Left lung (tissue), 10 donors: ENCODE results near the gene GPR107. TPM values are rescaled to one million over a fixed set of nuclear protein-coding genes. Genes with fewer than 3 reads are reported as not detected.

Experiments
- ATAC-seq: fragments of 200-7000 bp; cut with Tn5 transposase; one replicate; pipeline ENCODE4 v1.9.1; 2020; ENCODE audit warnings: moderate library complexity
- DNase-seq, 4 donors: peaks; one replicate each; pipeline ENCODE4 v3.0.0-alpha.2; 2013 to 2020
- H3K27ac ChIP-seq, 2 donors: fragments of 200-600 bp; sonication (generic) in 1 of 2; one replicate each; pipeline versions ENCODE4 v1.5.0 to v1.8.0; 2020 to 2021
- H3K27me3 ChIP-seq, 2 donors: fragments of 200-600 bp; sonication (generic) in 1 of 2; one replicate each; pipeline versions ENCODE4 v1.5.0 to v1.8.0; 2020 to 2021
- H3K36me3 ChIP-seq, 2 donors: fragments of 200-600 bp; sonication (generic) in 1 of 2; one replicate each; pipeline versions ENCODE4 v1.5.0 to v1.8.0; 2020 to 2021
- H3K4me1 ChIP-seq, 2 donors: fragments of 200-600 bp; one replicate each; pipeline ENCODE4 v1.8.0; 2021
- H3K4me3 ChIP-seq, 2 donors: fragments of 200-600 bp; sonication (generic) in 1 of 2; one replicate each; pipeline versions ENCODE4 v1.5.0 to v1.8.0; 2020 to 2021; ENCODE audit warnings: mild to moderate bottlenecking in 1 of 2
- H3K9me3 ChIP-seq, 2 donors: fragments of 200-600 bp; sonication (generic) in 1 of 2; one replicate each; pipeline versions ENCODE4 v1.5.0 to v1.8.0; 2020 to 2021
- CTCF ChIP-seq, 2 donors: fragments of 200-600 bp; sonication (generic) in 1 of 2; IDR thresholded peaks; one replicate each; pipeline versions ENCODE4 v1.5.0 to v1.8.0; 2021; ENCODE audit warnings: antibody characterized with exemption in 2 of 2
- intact Hi-C, 2 donors: fragments of 100-400 bp; cut with DNase I; formaldehyde crosslinking; loops; one replicate each; pipeline versions ENCODE4 v1.11.2 to v1.14.2; 2022
- polyA plus RNA-seq, 6 donors: library from polyadenylated mRNA; unstranded; fragments of 120-200 nt; gene quantifications; one replicate each; pipeline ENCODE4 v1.2.1, GENCODE V29; 2013; ENCODE audit not compliant: insufficient read length in 6 of 6
- total RNA-seq, 2 donors: library from RNA; stranded (reverse); fragmentation: NEBNext Ultra II Directional; extraction: Animal tissue kit (Norgen Biotek cat#: 25700); gene quantifications; one replicate each; pipeline ENCODE4 v1.2.1, GENCODE V29; 2021
- donor health status: DM: no; HTN: yes; CAD: no.
- donor health status: DM: no; HTN: no; CAD: no.

GPR107 gene
- total and polyA plus RNA-seq, 8 donors = 43.0 to 52.4 (median 47.6) TPM

GRCh38 chr9:130054325-130054786 lies 650 bp downstream of the GPR107 start:
- H3K4me3 ChIP-seq = peak overlapping the region; percentile 92 to 98
- peak overlapping the region; percentile 82 to 93 for H3K27ac ChIP-seq
- no peaks in the 10 kb centered on the region for H3K9me3 ChIP-seq
- H3K36me3 ChIP-seq = peaks cover 0 to 13% of the 10 kb centered on the region in 2 donors
- H3K4me1 ChIP-seq = peaks cover 18 to 45% of the 10 kb centered on the region in 2 donors
- DNase-seq (no peak), ATAC-seq (peak; percentile 33)
- no peak for TF ChIP-seq CTCF (IDR thresholded peaks at IDR 0.05)
- H3K27me3 ChIP-seq = no peaks in the 10 kb centered on the region
- intact Hi-C loops = no loop called here

GRCh38 chr9:130054820-130055219 lies 1.1 kb downstream of the GPR107 start:
- ATAC-seq = no peak
- H3K4me3 ChIP-seq = peak overlapping the region; percentile 92 to 98
- intact Hi-C loops = no loop called here

GRCh38 chr9:130058154-130058553 lies 4.4 kb downstream of the GPR107 start:
- DNase-seq = no peak
- intact Hi-C loops = no loop called here
- no peak for ATAC-seq
- H3K4me3 ChIP-seq = no peak overlapping the region
- peaks cover 0 to 13% of the 10 kb centered on the region in 2 donors for H3K36me3 ChIP-seq
- H3K9me3 ChIP-seq = no peaks in the 10 kb centered on the region
- no peak for TF ChIP-seq CTCF (IDR thresholded peaks at IDR 0.05)
- peaks cover 4 to 37% of the 10 kb centered on the region in 2 donors for H3K4me1 ChIP-seq
- H3K27me3 ChIP-seq = no peaks in the 10 kb centered on the region
- no peak overlapping the region for H3K27ac ChIP-seq

More at GRCh38 chr9:130054820-130055219, 1.1 kb downstream of the GPR107 start:
- no peak for DNase-seq
- Histone ChIP-seq H3K36me3 (peaks cover 0 to 13% of the 10 kb centered on the region in 2 donors), H3K9me3 (no peaks in the 10 kb centered on the region), H3K27ac (no peak overlapping the region), H3K27me3 (no peaks in the 10 kb centered on the region), H3K4me1 (peaks cover 18 to 45% of the 10 kb centered on the region in 2 donors)
- TF ChIP-seq CTCF (IDR thresholded peaks at IDR 0.05) = no peak

- peaks cover 4 to 37% of the 10 kb centered on the region in 2 donors for H3K4me1 ChIP-seq
- ATAC-seq = no peak
- H3K27me3 ChIP-seq = no peaks in the 10 kb centered on the region
- intact Hi-C loops = no loop called here
- no peaks in the 10 kb centered on the region for H3K9me3 ChIP-seq
- TF ChIP-seq CTCF (IDR thresholded peaks at IDR 0.05) = no peak
- H3K27ac ChIP-seq = no peak overlapping the region
- no peak for DNase-seq
- peaks cover 0 to 13% of the 10 kb centered on the region in 2 donors for H3K36me3 ChIP-seq
- no peak overlapping the region for H3K4me3 ChIP-seq
These were observed 5.2 kb downstream of the GPR107 start for GRCh38 chr9:130058887-130059286.

GRCh38 chr9:130060296-130060695 lies 6.6 kb downstream of the GPR107 start:
- intact Hi-C loops = no loop called here
- no peak for DNase-seq

More at GRCh38 chr9:130060296-130060695, 6.6 kb downstream of the GPR107 start:
- Histone ChIP-seq H3K36me3 (peaks cover 0 to 15% of the 10 kb centered on the region in 2 donors), H3K27me3 (no peaks in the 10 kb centered on the region), H3K4me3 (no peak overlapping the region), H3K9me3 (no peaks in the 10 kb centered on the region), H3K4me1 (peaks cover 0 to 28% of the 10 kb centered on the region in 2 donors), H3K27ac (no peak overlapping the region)
- TF ChIP-seq CTCF (IDR thresholded peaks at IDR 0.05) = no peak
- ATAC-seq = no peak
